ENCODE measurements around the gene PLK3.
"Not testable (repeated sequence)": the region's sequence is repeated elsewhere in the genome, so short reads cannot be mapped to it uniquely, and the experiment has no call there.

Gene PLK3

GRCh38 chr1:44788120-44788860 lies 11.9 kb upstream of the PLK3 start, which contains the start of gene BEST4:
Gene BEST4, minus strand, starts transcription at chr1:44788170. Its CDS starts 465 bp downstream, at chr1:44787705.
- no peak for DNase-seq

- no peak for DNase-seq
Measured at GRCh38 chr1:44790968-44791801, 9.0 kb upstream of the PLK3 start.

- no peak for DNase-seq
Measured at GRCh38 chr1:44792736-44793502, 7.3 kb upstream of the PLK3 start.

GRCh38 chr1:44797886-44798285 lies 2.3 kb upstream of the PLK3 start:
- DNase-seq = not testable (repeated sequence)

GRCh38 chr1:44798481-44799365 lies 1.5 kb upstream of the PLK3 start:
- DNase-seq = no peak

- peak in 1 of 2 donors; percentile 59 for DNase-seq
Measured at GRCh38 chr1:44801491-44802305, 1.5 kb downstream of the PLK3 start.

- DNase-seq = no peak
Measured at GRCh38 chr1:44802306-44803061, 2.3 kb downstream of the PLK3 start.

GRCh38 chr1:44803062-44803311 lies 2.8 kb downstream of the PLK3 start:
- DNase-seq = no peak

GRCh38 chr1:44803312-44804095 lies 3.3 kb downstream of the PLK3 start:
- DNase-seq = no peak

GRCh38 chr1:44805311-44806024 lies 5.3 kb downstream of the PLK3 start:
- peak in 1 of 2 donors; percentile 43 for DNase-seq

GRCh38 chr1:44806025-44806703 lies 6.0 kb downstream of the PLK3 start:
- no peak for DNase-seq

- peak in 1 of 2 donors; percentile 30 for DNase-seq
Measured at GRCh38 chr1:44806704-44807363, 6.7 kb downstream of the PLK3 start, which contains the start of gene DYNLT4. Gene DYNLT4, minus strand, starts transcription at chr1:44807351. Its CDS starts 683 bp downstream, at chr1:44806668.

- peak; percentile 92 to 93 for DNase-seq
Measured at GRCh38 chr1:44807364-44808062, 7.3 kb downstream of the PLK3 start.

- DNase-seq = peak in 1 of 2 donors; percentile 83
Measured at GRCh38 chr1:44808063-44808937, 8.1 kb downstream of the PLK3 start, which contains the start of gene BTBD19. Gene BTBD19, plus strand, starts transcription at chr1:44808523. Its CDS starts 298 bp downstream, at chr1:44808821.

- DNase-seq = peak; percentile 88 to 91
Measured at GRCh38 chr1:44808938-44809917, 9.1 kb downstream of the PLK3 start.

All from CD4-positive, alpha-beta T cell treated with Interferon alpha-2 for 1 hour (primary cell).